GM18520 (cell line): ENCODE data around the gene PRKAR1B.
"Not testable (repeated sequence)": the region's sequence is repeated elsewhere in the genome, so short reads cannot be mapped to it uniquely, and the experiment has no call there.

Source experiments
- ATAC-seq: cut with Tn5 transposase; IDR thresholded peaks from one replicate; pipeline ENCODE4 v1.9.1; 2021; ENCODE audit not compliant: unreplicated experiment

PRKAR1B gene

GRCh38 chr7:562789-563628 lies 164.1 kb downstream of the PRKAR1B start:
- no peak for ATAC-seq

GRCh38 chr7:562374-562675 lies 164.8 kb downstream of the PRKAR1B start:
- no peak for ATAC-seq

GRCh38 chr7:561631-562373 lies 165.3 kb downstream of the PRKAR1B start:
- ATAC-seq, result no peak

DNA sequence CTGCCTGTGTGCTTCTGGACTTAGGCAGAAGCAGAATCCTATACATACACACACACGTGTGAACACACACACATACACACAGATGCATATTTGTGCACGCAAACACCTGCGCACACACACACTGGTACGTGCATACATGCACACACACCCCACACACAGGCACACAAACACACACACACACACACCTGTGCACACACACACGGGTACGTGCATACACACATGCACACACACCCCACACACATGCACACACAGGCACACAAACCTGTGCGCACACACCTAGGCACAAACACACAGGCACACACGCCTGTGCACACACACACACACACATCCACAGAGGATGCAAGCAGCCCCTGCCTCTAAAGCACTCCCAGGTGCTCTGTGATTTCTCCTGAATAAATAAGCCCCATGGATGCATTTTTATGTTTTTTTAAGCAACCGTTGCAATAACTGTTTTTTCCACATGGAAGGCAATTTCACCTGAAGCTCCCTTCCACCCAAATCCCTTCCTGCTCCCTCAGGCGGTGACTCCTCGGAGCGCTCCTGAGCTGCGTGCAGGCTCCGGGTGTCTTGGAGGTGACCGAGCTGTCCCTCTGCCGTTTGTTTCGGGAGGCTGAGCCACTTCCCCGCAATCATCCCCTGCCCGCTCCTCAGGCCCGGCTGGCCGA lies 166.0 kb downstream of the PRKAR1B start:
- no peak for ATAC-seq

DNA sequence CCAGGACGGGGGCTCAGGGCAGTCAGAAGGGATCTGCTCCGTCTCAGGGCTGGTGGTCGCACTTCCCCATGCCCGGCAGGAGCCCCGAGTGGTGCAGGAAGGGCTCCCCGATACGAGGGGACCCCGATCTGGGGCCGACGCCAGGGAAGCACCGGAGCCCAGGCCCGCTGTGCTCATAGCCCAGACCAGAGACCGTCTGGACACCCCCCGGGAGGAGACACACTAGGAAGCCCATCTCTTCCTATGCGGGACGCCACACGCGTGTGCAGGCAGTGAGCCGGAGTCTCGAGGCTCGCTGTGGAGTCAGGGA lies 167.7 kb downstream of the PRKAR1B start:
- no peak for ATAC-seq

DNA sequence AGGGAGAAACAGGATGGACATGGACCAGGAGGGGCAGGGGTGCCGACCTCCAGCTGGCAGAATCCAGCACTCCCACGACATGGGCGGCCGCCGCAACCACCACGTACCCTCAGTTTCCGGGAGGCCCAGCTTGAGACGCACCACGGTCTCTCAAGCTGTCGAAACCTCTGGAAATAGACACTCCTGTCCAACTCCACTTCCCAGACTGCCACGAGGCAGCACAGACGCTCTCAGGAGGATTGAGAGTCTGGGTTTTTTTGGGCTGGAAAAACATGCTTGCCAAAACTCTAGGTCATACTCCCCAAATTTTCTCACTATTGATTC lies 169.6 kb downstream of the PRKAR1B start:
- no peak for ATAC-seq

GRCh38 chr7:556837-557557 lies 170.1 kb downstream of the PRKAR1B start:
- no peak for ATAC-seq

- no peak for ATAC-seq
Measured at GRCh38 chr7:556291-556826, 170.7 kb downstream of the PRKAR1B start.

- ATAC-seq, result no peak
Measured at GRCh38 chr7:555551-556160, 171.4 kb downstream of the PRKAR1B start.

- ATAC-seq, result no peak
Measured at GRCh38 chr7:553636-554111, 173.4 kb downstream of the PRKAR1B start.

- ATAC-seq, result no peak
Measured at GRCh38 chr7:552868-553635, 174.0 kb downstream of the PRKAR1B start.

DNA sequence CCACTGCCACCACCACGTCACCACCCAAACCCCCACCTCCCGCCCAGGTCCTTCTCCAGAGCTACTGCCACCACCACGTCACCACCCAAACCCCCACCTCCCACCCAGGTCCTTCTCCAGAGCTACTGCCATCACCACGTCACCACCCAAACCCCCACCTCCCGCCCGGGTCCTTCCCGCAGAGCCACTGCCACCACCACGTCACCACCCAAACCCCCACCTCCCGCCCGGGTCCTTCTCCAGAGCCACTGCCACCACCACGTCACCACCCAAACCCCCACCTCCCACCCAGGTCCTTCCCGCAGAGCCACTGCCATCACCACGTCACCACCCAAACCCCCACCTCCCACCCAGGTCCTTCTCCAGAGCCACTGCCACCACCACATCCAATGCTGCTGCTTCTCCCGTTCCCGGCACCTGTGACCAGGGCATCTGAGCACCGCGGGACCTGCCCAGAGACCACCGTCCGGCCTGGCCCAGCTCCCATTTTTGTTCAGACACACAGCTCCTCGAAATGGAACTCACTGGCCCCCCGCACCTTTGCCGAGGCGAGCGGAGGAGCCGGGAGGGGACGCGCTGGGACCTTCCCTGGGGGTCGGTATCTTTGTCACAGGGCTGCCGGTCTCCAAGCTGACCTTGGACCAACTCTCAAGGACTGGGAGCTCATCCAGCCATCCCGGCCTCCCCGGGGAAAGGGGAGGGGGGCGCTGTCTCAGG lies 174.8 kb downstream of the PRKAR1B start:
- ATAC-seq, result not testable (repeated sequence)

DNA sequence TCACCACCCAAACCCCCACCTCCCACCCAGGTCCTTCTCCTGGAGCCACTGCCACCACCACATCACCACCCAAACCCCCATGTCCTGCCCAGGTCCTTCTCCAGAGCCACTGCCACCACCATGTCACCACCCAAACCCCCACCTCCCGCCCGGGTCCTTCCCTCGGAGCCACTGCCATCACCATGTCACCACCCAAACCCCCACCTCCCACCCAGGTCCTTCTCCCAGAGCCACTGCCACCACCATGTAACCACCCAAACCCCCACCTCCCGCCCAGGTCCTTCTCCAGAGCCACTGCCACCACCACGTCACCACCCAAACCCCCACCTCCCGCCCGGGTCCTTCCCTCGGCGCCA lies 175.5 kb downstream of the PRKAR1B start:
- ATAC-seq, result not testable (repeated sequence)

- no peak for ATAC-seq
Measured at GRCh38 chr7:550881-551614, 176.0 kb downstream of the PRKAR1B start.

DNA sequence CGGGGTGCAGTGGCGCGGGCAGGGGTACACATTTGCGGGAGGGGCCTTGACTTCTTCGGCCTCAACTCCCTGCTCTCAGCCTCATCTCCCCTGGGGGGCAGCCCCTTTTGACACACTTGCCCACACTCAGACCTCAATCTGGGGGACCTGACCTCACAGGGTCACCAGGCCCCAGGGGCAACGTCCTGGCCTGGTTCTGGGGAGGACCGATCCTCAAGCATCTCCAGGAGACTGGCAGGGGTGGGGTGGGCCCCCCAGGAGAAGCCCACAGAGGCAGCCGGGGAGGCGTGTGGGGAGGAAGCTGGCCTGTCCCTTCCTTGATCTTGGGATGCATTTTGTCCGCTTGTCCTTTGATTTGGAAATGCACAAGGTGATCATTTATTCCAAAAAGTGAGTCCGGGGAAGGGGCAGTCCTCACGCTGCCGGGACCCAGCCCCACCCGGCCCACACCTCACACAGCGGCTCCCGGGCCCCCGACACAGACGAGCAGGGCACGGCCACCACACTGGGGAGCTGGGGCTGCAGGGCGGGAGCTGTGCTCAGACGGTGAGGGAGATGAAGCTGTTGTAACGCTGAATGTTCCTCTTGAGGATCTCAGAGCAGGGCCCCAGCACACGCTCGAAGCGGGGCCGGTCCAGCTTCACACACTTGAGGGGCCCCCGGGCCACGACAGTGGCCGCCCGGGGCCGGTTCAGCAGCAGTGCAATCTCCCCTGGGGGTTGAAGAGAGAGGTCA lies 177.0 kb downstream of the PRKAR1B start:
- ATAC-seq, result no peak

DNA sequence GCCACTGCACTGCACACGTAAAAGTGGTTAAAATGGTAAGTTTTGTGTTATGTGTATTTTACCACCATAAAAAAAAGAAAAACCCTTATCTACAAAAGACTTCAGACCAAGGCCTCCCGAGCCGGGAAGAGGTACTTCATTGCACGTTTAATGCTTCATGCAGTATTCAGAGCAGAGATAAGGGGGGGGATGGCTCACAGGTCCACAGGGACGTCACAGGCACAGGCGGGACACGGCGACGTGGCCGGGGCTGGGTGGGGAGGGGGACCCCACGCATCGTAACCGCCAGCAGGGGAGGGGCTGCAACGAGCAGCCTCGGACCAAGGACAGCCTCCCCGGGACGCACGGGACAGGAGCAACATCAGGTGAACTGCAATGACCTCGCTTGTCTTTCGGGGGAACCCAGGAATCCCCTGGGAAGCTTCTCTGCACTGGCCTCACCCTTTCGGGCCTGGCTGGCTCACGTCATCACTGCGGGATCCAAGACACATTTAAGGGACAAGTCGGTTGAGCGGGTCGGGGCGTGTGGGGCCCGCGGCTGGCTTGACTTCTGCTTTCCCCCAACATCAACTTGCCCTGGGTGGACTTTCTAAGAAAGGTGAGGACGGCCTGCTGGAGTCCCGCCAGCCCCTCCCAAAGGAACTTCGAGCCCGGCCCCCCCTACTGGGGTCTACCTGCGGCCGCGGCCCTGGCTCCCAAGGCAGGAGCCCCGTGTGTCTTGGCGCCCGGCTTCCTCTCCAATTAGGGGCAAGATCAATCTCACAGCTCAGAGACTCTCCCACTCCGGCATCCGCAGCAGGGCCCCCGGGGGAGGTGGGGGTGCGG lies 177.8 kb downstream of the PRKAR1B start:
- no peak for ATAC-seq

DNA sequence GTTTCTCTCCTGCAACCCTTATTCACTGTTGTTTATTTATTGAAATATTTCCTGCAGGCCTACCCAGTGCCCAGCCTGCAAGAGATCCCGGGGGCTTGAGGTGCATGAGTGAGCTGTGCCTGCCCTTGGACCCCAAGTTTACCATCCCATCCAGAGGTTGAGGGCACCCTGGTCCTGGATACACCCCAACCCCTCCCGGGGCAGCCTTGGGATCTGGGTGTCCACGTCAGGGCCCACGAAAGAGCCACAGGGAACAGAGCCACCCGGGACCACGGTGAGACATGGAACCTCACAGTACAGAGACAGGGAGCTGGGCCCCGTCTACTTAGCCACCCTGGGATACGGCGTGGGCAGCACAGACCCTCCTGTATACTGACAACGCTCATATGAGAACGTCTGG lies 178.7 kb downstream of the PRKAR1B start:
- ATAC-seq, result no peak
